WTC11 (cell line): Measurements from ENCODE around the gene TAF5. TPM values are rescaled to one million over a fixed set of nuclear protein-coding genes. Genes with fewer than 3 reads are reported as not detected.

Experiments
- ATAC-seq: fragments of 200-7000 bp; cut with Tn5 transposase; 2 replicates; pipeline ENCODE4 v1.10.0; 2021; ENCODE audit warnings: mild to moderate bottlenecking, moderate library complexity
- CTCF ChIA-PET: fragments of 300-600 bp; sonication (Branson Sonifier 250); formaldehyde crosslinking; loops from one replicate; lab custom pipeline; 2021; ENCODE audit warnings: antibody characterized with exemption; lab: Charles Lee
- POLR2A ChIA-PET: fragments of 350-600 bp; sonication (Branson Sonifier 250); formaldehyde crosslinking; loops from one replicate; lab custom pipeline; 2021; ENCODE audit warnings: antibody characterized with exemption; lab: Charles Lee
- DNase-seq: peaks from one replicate; pipeline ENCODE4 v3.0.0; 2021; ENCODE audit warnings: low spot score
- H3K27ac Mint-ChIP-seq: 2 replicates; pipeline ENCODE4 v1.8.0; 2021; ENCODE audit warnings: mixed read lengths
- H3K27me3 Mint-ChIP-seq: 2 replicates; pipeline ENCODE4 v1.8.0; 2021; ENCODE audit warnings: low read depth, mild to moderate bottlenecking, moderate library complexity, mixed read lengths
- H3K36me3 Mint-ChIP-seq: 2 replicates; pipeline ENCODE4 v1.8.0; 2021; ENCODE audit warnings: mixed read lengths
- H3K4me1 Mint-ChIP-seq: 2 replicates; pipeline ENCODE4 v1.8.0; 2022; ENCODE audit warnings: mixed read lengths
- H3K4me3 Mint-ChIP-seq: 2 replicates; pipeline ENCODE4 v1.8.0; 2021; ENCODE audit warnings: mild to moderate bottlenecking, moderate library complexity, mixed read lengths
- H3K9me3 Mint-ChIP-seq: 2 replicates; pipeline ENCODE4 v1.8.0; 2021; ENCODE audit warnings: mixed read lengths
- AFF4 ChIP-seq: sonication (generic); formaldehyde crosslinking; IDR thresholded peaks from 2 replicates; pipeline ENCODE4 v1.8.1; 2023; ENCODE audit warnings: mild to moderate bottlenecking, missing genetic modification reagents, borderline replicate concordance
- E2F4 ChIP-seq: sonication (generic); formaldehyde crosslinking; IDR thresholded peaks from 2 replicates; pipeline ENCODE4 v1.8.1; 2022; ENCODE audit warnings: low read depth, mild to moderate bottlenecking, moderate library complexity, missing genetic modification reagents, borderline replicate concordance
- FOXP4 ChIP-seq: sonication (generic); formaldehyde crosslinking; IDR thresholded peaks from 2 replicates; pipeline ENCODE4 v1.8.0; 2022; ENCODE audit warnings: mild to moderate bottlenecking, missing genetic modification reagents
- JAZF1 ChIP-seq: fragments of 250-450 bp; sonication (Bioruptor Pico); IDR thresholded peaks from 2 replicates; pipeline ENCODE4 v1.9.0; 2021; ENCODE audit warnings: moderate library complexity, mild to moderate bottlenecking, inconsistent platforms
- NFE2L1 ChIP-seq: sonication (generic); formaldehyde crosslinking; IDR thresholded peaks from 2 replicates; pipeline ENCODE4 v1.8.1; 2023; ENCODE audit warnings: missing genetic modification reagents
- NR2C2 ChIP-seq: sonication (generic); formaldehyde crosslinking; IDR thresholded peaks from 2 replicates; pipeline ENCODE4 v1.8.0; 2022; ENCODE audit warnings: mild to moderate bottlenecking, missing genetic modification reagents
- OVOL2 ChIP-seq: fragments of 250-450 bp; sonication (Bioruptor Pico); IDR thresholded peaks from 2 replicates; pipeline ENCODE4 v1.9.0; 2021; ENCODE audit warnings: mild to moderate bottlenecking, borderline replicate concordance
- RELA ChIP-seq: sonication (generic); formaldehyde crosslinking; IDR thresholded peaks from 2 replicates; pipeline ENCODE4 v1.8.1; 2022; ENCODE audit warnings: missing genetic modification reagents, mild to moderate bottlenecking, borderline replicate concordance
- SMAD3 ChIP-seq: sonication (generic); formaldehyde crosslinking; IDR thresholded peaks from 2 replicates; pipeline ENCODE4 v1.8.0; 2022; ENCODE audit warnings: missing genetic modification reagents, mild to moderate bottlenecking, borderline replicate concordance
- STAT6 ChIP-seq: sonication (generic); formaldehyde crosslinking; conservative IDR thresholded peaks from 2 replicates; pipeline ENCODE4 v1.8.1; 2023; ENCODE audit warnings: mild to moderate bottlenecking, low read depth, missing genetic modification reagents, moderate library complexity
- USF2 ChIP-seq: sonication (generic); formaldehyde crosslinking; IDR thresholded peaks from 2 replicates; pipeline ENCODE4 v1.8.1; 2023; ENCODE audit warnings: mild to moderate bottlenecking, missing genetic modification reagents, moderate library complexity
- ZBTB21 ChIP-seq: sonication (generic); formaldehyde crosslinking; IDR thresholded peaks from 2 replicates; pipeline ENCODE4 v1.8.1; 2023; ENCODE audit warnings: mild to moderate bottlenecking, missing genetic modification reagents, borderline replicate concordance
- ZNF138 ChIP-seq: sonication (generic); formaldehyde crosslinking; conservative IDR thresholded peaks from 2 replicates; pipeline ENCODE4 v1.8.1; 2022; ENCODE audit warnings: mild to moderate bottlenecking, moderate library complexity, missing genetic modification reagents
- ZNF263 ChIP-seq: sonication (generic); formaldehyde crosslinking; IDR thresholded peaks from 2 replicates; pipeline ENCODE4 v1.8.1; 2022; ENCODE audit warnings: low read depth, mild to moderate bottlenecking, moderate library complexity, missing genetic modification reagents
- ZNF281 ChIP-seq: sonication (generic); formaldehyde crosslinking; IDR thresholded peaks from 2 replicates; pipeline ENCODE4 v1.8.0; 2023; ENCODE audit warnings: mild to moderate bottlenecking, missing genetic modification reagents
- ZNF317 ChIP-seq: sonication (generic); formaldehyde crosslinking; IDR thresholded peaks from 2 replicates; pipeline ENCODE4 v1.8.1; 2023; ENCODE audit warnings: low read depth, mild to moderate bottlenecking, moderate library complexity, missing genetic modification reagents, borderline replicate concordance
- ZNF425 ChIP-seq: fragments of 250-450 bp; sonication (Bioruptor Pico); conservative IDR thresholded peaks from 2 replicates; pipeline ENCODE4 v1.9.0; 2021; ENCODE audit warnings: mild to moderate bottlenecking
- ZSCAN18 ChIP-seq: fragments of 250-450 bp; sonication (Bioruptor Pico); IDR thresholded peaks from 2 replicates; pipeline ENCODE4 v2.1.2; 2022; ENCODE audit warnings: mild to moderate bottlenecking, moderate library complexity
- total RNA-seq: library from RNA; stranded (reverse); gene quantifications from 3 replicates; pipeline ENCODE4 v1.2.3, GENCODE V29; 2021

Gene TAF5
- total RNA-seq, 1 experiment from 2014 or later, result 14.9 TPM

- Mint-ChIP-seq H3K36me3 (peaks cover 83% of the 10 kb centered on the region), H3K27me3 (no peaks in the 10 kb centered on the region)
Observed at GRCh38 chr10:103413564-103413963, 45.8 kb downstream of the TAF5 start.

More at GRCh38 chr10:103413564-103413963, 45.8 kb downstream of the TAF5 start:
- CTCF ChIA-PET, result interaction anchor here (0.8 kb wide), 1 partner anchor 72 kb away, joined by 3 read pairs; no protein-coding TSS in a partner anchor
- ATAC-seq (no peak), DNase-seq (no peak)
- H3K4me3 Mint-ChIP-seq, result no peak overlapping the region
- no peaks in the 10 kb centered on the region for H3K9me3 Mint-ChIP-seq
- H3K27ac Mint-ChIP-seq, result no peak overlapping the region
- POLR2A ChIA-PET, result no interaction called here
- H3K4me1 Mint-ChIP-seq, result no peaks in the 10 kb centered on the region
- no peak for TF ChIP-seq ZNF263 (CRISPR knock-in tag)
- TF ChIP-seq E2F4 (CRISPR knock-in tag), result no peak
- TF ChIP-seq ZNF281 (CRISPR knock-in tag), result no peak
- no peak for TF ChIP-seq NFE2L1 (CRISPR knock-in tag)
- no peak for TF ChIP-seq AFF4 (CRISPR knock-in tag)
- no peak for TF ChIP-seq FOXP4 (CRISPR knock-in tag)
- TF ChIP-seq JAZF1, result no peak
- TF ChIP-seq USF2 (CRISPR knock-in tag), result no peak
- no peak for TF ChIP-seq SMAD3 (CRISPR knock-in tag)
- TF ChIP-seq NR2C2 (CRISPR knock-in tag), result no peak
- no peak for TF ChIP-seq ZSCAN18 (CRISPR knock-in tag)
- TF ChIP-seq ZNF425, result no peak
- TF ChIP-seq ZNF138 (CRISPR knock-in tag), result no peak
- no peak for TF ChIP-seq STAT6 (CRISPR knock-in tag)
- TF ChIP-seq RELA, result no peak
- no peak for TF ChIP-seq ZNF317 (CRISPR knock-in tag)
- no peak for TF ChIP-seq ZBTB21 (CRISPR knock-in tag)
- TF ChIP-seq OVOL2, result no peak
